Ovary (tissue), 3 donors: ENCODE measurements around the gene SEMA4D.

ENCODE experiments used
- EP300 ChIP-seq: sonication (generic); formaldehyde crosslinking; IDR thresholded peaks from one replicate; pipeline ENCODE4 v1.6.1; 2017; ENCODE audit warnings: antibody characterized with exemption
- POLR2A ChIP-seq: fragments of 450-650 bp; IDR thresholded peaks from one replicate; pipeline ENCODE4 v1.6.1; 2017; ENCODE audit warnings: antibody characterized with exemption, mild to moderate bottlenecking, moderate library complexity
- TF ChIP-seq, protein P1 (sequence below), 3 donors: fragments of 450-650 bp in 2 of 3; fragments of 200-600 bp in 1 of 3; IDR thresholded peaks; one replicate each; pipeline versions ENCODE4 v1.5.1 to v1.8.0; 2016 to 2022; ENCODE audit warnings: antibody characterized with exemption in 3 of 3, mild to moderate bottlenecking in 1 of 3
- donor health status: DM: no; HTN: no; CAD: no.

DNA sequence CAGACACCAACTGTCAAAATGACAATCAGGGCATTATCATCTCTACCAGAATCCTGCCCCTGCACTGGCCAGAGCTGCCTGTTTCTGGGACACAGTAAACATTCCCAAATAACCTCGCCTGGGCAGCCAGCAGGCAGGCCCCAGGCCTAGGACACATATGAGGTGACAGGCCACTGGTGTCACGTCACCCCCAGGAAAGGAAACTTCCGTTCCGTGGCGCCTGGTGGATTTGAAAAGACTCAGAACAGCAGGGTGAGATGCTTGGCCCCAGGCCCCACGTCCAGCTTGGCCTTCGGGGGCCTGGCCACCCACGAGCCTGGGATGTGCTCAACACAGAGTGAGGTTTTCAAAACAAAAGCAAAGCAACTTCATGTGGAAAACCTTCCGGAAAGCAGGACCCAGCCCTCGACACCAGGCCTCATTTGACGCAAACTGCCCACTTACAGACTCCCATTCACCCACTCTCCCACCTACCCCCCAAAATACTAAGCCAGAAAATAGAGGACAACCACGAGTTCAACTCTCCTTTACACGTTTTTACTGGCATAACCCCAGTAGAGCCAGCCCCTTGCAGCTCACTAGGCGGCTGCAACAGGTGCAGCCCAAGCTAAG is 1.2 kb downstream of the SEMA4D start:
- no peak for TF ChIP-seq POLR2A
- TF ChIP-seq, protein P1, sequence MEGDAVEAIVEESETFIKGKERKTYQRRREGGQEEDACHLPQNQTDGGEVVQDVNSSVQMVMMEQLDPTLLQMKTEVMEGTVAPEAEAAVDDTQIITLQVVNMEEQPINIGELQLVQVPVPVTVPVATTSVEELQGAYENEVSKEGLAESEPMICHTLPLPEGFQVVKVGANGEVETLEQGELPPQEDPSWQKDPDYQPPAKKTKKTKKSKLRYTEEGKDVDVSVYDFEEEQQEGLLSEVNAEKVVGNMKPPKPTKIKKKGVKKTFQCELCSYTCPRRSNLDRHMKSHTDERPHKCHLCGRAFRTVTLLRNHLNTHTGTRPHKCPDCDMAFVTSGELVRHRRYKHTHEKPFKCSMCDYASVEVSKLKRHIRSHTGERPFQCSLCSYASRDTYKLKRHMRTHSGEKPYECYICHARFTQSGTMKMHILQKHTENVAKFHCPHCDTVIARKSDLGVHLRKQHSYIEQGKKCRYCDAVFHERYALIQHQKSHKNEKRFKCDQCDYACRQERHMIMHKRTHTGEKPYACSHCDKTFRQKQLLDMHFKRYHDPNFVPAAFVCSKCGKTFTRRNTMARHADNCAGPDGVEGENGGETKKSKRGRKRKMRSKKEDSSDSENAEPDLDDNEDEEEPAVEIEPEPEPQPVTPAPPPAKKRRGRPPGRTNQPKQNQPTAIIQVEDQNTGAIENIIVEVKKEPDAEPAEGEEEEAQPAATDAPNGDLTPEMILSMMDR (IDR thresholded peaks at IDR 0.05), result no peak
- no peak for TF ChIP-seq EP300
